GM10266 (cell line): ENCODE measurements around the gene DLG2.

Source experiments
- DNase-seq: peaks from one replicate; pipeline ENCODE4 v3.0.0; 2012; ENCODE audit errors: extremely low spot score
- TF ChIP-seq, protein P1 (sequence below): IDR thresholded peaks from 2 replicates; pipeline ENCODE4 v1.5.1; 2012; ENCODE audit warnings: mild to moderate bottlenecking, low read depth; ENCODE audit not compliant: control insufficient read depth, insufficient read depth; ENCODE audit errors: missing control alignments

DLG2 gene

DNA sequence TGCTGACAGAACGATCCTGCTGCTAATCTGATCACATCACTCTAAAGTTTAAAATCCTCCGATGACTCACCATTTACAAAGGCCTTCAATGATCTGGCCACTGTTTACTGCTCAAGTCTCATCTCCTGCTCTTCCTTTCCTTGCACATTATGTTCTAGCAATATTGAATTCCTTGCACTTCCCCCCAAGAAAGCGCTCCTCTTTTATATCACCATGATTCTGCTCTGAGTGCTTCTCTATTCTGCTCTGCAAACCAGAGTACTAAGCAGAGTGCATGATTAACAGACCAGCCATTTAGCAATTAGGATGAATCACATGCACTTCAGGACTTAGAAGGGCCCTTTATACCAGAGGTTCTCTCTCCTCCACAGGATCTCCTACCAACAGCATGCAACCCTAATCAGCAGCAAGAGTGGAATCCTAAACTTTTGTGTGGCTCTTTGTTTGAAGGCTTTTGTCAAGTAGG, 1218.2 kb downstream of the DLG2 start:
- TF ChIP-seq, protein P1, sequence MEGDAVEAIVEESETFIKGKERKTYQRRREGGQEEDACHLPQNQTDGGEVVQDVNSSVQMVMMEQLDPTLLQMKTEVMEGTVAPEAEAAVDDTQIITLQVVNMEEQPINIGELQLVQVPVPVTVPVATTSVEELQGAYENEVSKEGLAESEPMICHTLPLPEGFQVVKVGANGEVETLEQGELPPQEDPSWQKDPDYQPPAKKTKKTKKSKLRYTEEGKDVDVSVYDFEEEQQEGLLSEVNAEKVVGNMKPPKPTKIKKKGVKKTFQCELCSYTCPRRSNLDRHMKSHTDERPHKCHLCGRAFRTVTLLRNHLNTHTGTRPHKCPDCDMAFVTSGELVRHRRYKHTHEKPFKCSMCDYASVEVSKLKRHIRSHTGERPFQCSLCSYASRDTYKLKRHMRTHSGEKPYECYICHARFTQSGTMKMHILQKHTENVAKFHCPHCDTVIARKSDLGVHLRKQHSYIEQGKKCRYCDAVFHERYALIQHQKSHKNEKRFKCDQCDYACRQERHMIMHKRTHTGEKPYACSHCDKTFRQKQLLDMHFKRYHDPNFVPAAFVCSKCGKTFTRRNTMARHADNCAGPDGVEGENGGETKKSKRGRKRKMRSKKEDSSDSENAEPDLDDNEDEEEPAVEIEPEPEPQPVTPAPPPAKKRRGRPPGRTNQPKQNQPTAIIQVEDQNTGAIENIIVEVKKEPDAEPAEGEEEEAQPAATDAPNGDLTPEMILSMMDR: no peak
- no peak for DNase-seq

- TF ChIP-seq, protein P1: no peak
These were observed 1220.1 kb downstream of the DLG2 start for GRCh38 chr11:84407091-84407490.

GRCh38 chr11:84398017-84398626, 1229.0 kb downstream of the DLG2 start:
- TF ChIP-seq, protein P1: peak; percentile 27
- no peak for DNase-seq

More at GRCh38 chr11:84407091-84407490, 1220.1 kb downstream of the DLG2 start:
- DNase-seq: no peak

GRCh38 chr11:84396521-84396920, 1230.6 kb downstream of the DLG2 start:
- TF ChIP-seq, protein P1: no peak
- no peak for DNase-seq

DNA sequence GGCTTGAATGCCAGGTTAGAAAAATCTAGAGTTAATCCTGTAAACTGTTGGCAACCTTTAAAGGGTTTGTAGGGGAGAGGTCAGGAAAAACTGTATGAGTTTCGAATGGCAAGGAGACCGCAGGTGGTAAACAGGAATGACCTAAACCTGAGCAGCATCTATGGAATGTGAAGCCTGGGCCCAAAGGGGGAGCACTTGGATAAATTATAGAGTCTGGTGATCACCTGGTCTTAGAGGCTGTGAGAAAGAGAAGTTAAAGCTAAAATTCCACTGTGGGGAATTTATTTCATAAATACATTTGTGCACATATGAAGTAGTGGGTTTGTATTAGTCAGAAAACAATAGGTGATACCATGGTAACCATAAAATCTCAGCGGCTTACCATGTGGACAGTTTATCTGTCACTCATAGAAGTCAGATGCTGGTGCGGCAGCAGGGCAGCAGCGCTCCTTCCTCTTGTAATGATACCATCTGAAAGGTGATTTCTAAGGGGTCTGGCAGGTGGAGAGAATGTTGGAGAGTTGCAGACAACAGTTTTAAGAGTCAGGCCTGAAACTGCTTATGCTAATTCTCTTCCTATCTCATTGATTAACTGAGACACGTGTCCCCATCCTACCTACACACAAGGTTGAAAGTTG, 1236.6 kb downstream of the DLG2 start:
- TF ChIP-seq, protein P1: no peak
- no peak for DNase-seq

DNA sequence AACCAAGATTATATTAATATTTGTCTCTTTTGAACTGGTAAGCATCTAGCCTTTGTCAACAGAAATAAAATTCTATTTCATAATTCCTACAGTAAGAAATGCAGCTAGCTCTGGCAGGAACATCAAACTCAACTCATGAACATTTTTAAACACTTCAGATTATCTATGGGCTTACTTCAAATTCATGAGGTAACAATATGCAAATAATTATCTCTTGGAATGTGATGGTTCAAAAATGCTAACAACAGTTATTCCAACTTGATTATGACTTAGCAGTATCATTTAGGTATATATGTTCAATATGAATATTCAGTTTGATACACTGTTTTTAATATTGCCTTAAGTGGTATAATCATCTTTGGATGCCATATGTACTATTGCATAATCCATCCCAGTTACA, 1237.4 kb downstream of the DLG2 start:
- TF ChIP-seq, protein P1: no peak
- DNase-seq: no peak

DNA sequence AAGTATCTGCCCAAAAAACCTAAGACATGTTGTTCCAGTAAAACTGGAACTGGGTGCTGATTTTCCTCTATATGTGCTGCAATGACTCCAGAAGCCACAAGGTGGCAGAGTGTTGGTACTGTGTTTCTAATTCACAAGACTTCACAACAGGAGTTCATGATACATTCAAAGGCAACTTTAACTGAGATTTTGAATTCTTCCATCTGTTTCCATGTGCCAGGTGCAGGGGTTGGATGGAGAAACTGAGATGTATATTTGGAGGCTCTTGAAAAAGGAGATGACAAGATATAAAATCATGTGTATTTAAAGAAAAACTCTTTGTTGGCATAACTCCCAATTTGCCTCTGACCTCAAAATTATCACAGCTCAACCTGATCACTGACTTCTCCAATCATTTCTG, 1242.4 kb downstream of the DLG2 start:
- TF ChIP-seq, protein P1: peak; percentile 77
- peak; percentile 17 for DNase-seq
